Measurements from ENCODE around the gene BUD13. TPM values are rescaled to one million over a fixed set of nuclear protein-coding genes. Genes with fewer than 3 reads are reported as not detected.

Gene BUD13
- total RNA-seq, 1 donor from 2014 or later: 12.8 TPM

GRCh38 chr11:116792869-116793771, 20.3 kb upstream of the BUD13 start:
- no peak for DNase-seq (ENCODE audit: low read depth in 2 of 2)

GRCh38 chr11:116792144-116792868, 19.5 kb upstream of the BUD13 start:
- DNase-seq (ENCODE audit: low read depth in 2 of 2): no peak

- no peak for DNase-seq (ENCODE audit: low read depth in 2 of 2)
Observed at GRCh38 chr11:116791813-116792143, 19.0 kb upstream of the BUD13 start, which contains the start of gene APOA5. APOA5 (minus strand) TSS chr11:116791879; CDS start chr11:116791860, 19 bp downstream.

- DNase-seq (ENCODE audit: low read depth in 2 of 2): peak; percentile 28 to 69
Observed at GRCh38 chr11:116791002-116791812, 18.4 kb upstream of the BUD13 start.

- DNase-seq (ENCODE audit: low read depth in 2 of 2): no peak
Observed at GRCh38 chr11:116790167-116791001, 17.6 kb upstream of the BUD13 start.

GRCh38 chr11:116788975-116789374, 16.2 kb upstream of the BUD13 start:
- no peak for DNase-seq (ENCODE audit: low read depth in 2 of 2)

GRCh38 chr11:116788534-116788933, 15.7 kb upstream of the BUD13 start:
- DNase-seq (ENCODE audit: low read depth in 2 of 2): no peak

- DNase-seq (ENCODE audit: low read depth in 2 of 2): peak; percentile 46 to 74
Observed at GRCh38 chr11:116787786-116788486, 15.1 kb upstream of the BUD13 start, which contains the start of gene ZPR1. ZPR1 (minus strand) TSS chr11:116788023; CDS start chr11:116787990, 33 bp downstream.

GRCh38 chr11:116787436-116787785, 14.6 kb upstream of the BUD13 start:
- peak in 1 of 2 donors; percentile 18 for DNase-seq (ENCODE audit: low read depth in 2 of 2)

- no peak for DNase-seq (ENCODE audit: low read depth in 2 of 2)
Observed at GRCh38 chr11:116786966-116787365, 14.2 kb upstream of the BUD13 start.

- DNase-seq (ENCODE audit: low read depth in 2 of 2): no peak
Observed at GRCh38 chr11:116786326-116786725, 13.5 kb upstream of the BUD13 start.

GRCh38 chr11:116782728-116783127, 9.9 kb upstream of the BUD13 start:
- DNase-seq (ENCODE audit: low read depth in 2 of 2): no peak

- no peak for DNase-seq (ENCODE audit: low read depth in 2 of 2)
Observed at GRCh38 chr11:116778556-116778955, 5.8 kb upstream of the BUD13 start.

- no peak for DNase-seq (ENCODE audit: low read depth in 2 of 2)
Observed at GRCh38 chr11:116777056-116777455, 4.3 kb upstream of the BUD13 start.

- no peak for DNase-seq (ENCODE audit: low read depth in 2 of 2)
Observed at GRCh38 chr11:116776522-116776984, 3.8 kb upstream of the BUD13 start.

GRCh38 chr11:116775975-116776374, 3.2 kb upstream of the BUD13 start:
- no peak for DNase-seq (ENCODE audit: low read depth in 2 of 2)

- DNase-seq (ENCODE audit: low read depth in 2 of 2): no peak
Observed at GRCh38 chr11:116774661-116775060, 1.9 kb upstream of the BUD13 start.

GRCh38 chr11:116773203-116774097, 663 bp upstream of the BUD13 start:
- no peak for DNase-seq (ENCODE audit: low read depth in 2 of 2)

- DNase-seq (ENCODE audit: low read depth in 2 of 2): no peak
Observed at GRCh38 chr11:116771935-116772334, 852 bp downstream of the BUD13 start.
